Keratinocyte (primary cell): ENCODE results near the gene MDM2. TPM values are rescaled to one million over a fixed set of nuclear protein-coding genes. Genes with fewer than 3 reads are reported as not detected.

ENCODE experiments used
- DNase-seq: peaks from one replicate; pipeline ENCODE4 v3.0.0-alpha.2; 2011; ENCODE audit warnings: low read depth, missing footprints, low spot score
- FAIRE-seq: peaks from 2 replicates; lab custom pipeline; 2011; peaks lifted over from hg19 to GRCh38; lab: Jason Lieb, UNC
- H2AFZ ChIP-seq: 2 replicates; pipeline ENCODE4 v1.6.0; 2012; ENCODE audit warnings: low read length, control low read depth, inconsistent platforms; ENCODE audit not compliant: control insufficient read depth
- H3K27ac ChIP-seq: 2 replicates; pipeline ENCODE4 v1.5.1; 2011; ENCODE audit warnings: low read length; ENCODE audit not compliant: control insufficient read depth, insufficient read depth
- H3K27me3 ChIP-seq: 3 replicates; pipeline ENCODE4 v1.6.0; 2011; ENCODE audit warnings: low read length; ENCODE audit not compliant: control insufficient read depth, insufficient read depth; ENCODE audit errors: extremely low read depth
- H3K36me3 ChIP-seq, 2 experiments: 2 replicates in 1 of 2; 3 replicates in 1 of 2; pipeline ENCODE4 v1.5.1; 2011; ENCODE audit warnings: low read length in 2 of 2, mild to moderate bottlenecking in 1 of 2; ENCODE audit not compliant: control insufficient read depth in 2 of 2, insufficient read depth in 2 of 2; ENCODE audit errors: extremely low read depth in 1 of 2
- H3K4me1 ChIP-seq: 3 replicates; pipeline ENCODE4 v1.5.1; 2011; ENCODE audit warnings: low read length; ENCODE audit not compliant: control insufficient read depth, insufficient read depth; ENCODE audit errors: extremely low read depth
- H3K4me2 ChIP-seq: 3 replicates; pipeline ENCODE4 v1.6.0; 2011; ENCODE audit warnings: low read depth, low read length; ENCODE audit not compliant: control insufficient read depth, insufficient read depth; ENCODE audit errors: extremely low read depth
- H3K4me3 ChIP-seq, 3 experiments: fragments of 200-600 bp in 1 of 3; sonication (generic) in 1 of 3; 2 replicates in 2 of 3; 3 replicates in 1 of 3; pipeline ENCODE4 v1.5.1; 2011 to 2016; ENCODE audit warnings: low read length in 3 of 3, mild to moderate bottlenecking in 3 of 3, control low read depth in 2 of 3, inconsistent platforms in 1 of 3, low read depth in 1 of 3, mixed read lengths in 1 of 3, mixed run types in 1 of 3, moderate library complexity in 1 of 3; ENCODE audit not compliant: control insufficient read depth in 2 of 3, insufficient read depth in 2 of 3; ENCODE audit errors: extremely low read depth in 1 of 3
- H3K79me2 ChIP-seq: 2 replicates; pipeline ENCODE4 v1.6.0; 2012; ENCODE audit warnings: low read length; ENCODE audit not compliant: control insufficient read depth, insufficient read depth
- H3K9ac ChIP-seq: 3 replicates; pipeline ENCODE4 v1.6.0; 2011; ENCODE audit warnings: low read length; ENCODE audit not compliant: control insufficient read depth, insufficient read depth; ENCODE audit errors: extremely low read depth
- H3K9me1 ChIP-seq: 3 replicates; pipeline ENCODE4 v1.6.0; 2011; ENCODE audit warnings: low read length; ENCODE audit not compliant: control insufficient read depth, insufficient read depth; ENCODE audit errors: extremely low read depth
- H3K9me3 ChIP-seq: 2 replicates; pipeline ENCODE4 v1.5.1; 2012; ENCODE audit warnings: low read depth, low read length; ENCODE audit not compliant: control insufficient read depth
- H4K20me1 ChIP-seq: 3 replicates; pipeline ENCODE4 v1.6.0; 2011; ENCODE audit warnings: low read length; ENCODE audit not compliant: control insufficient read depth, insufficient read depth; ENCODE audit errors: extremely low read depth
- EZH2 ChIP-seq: IDR thresholded peaks from one replicate; pipeline ENCODE4 v1.6.1; 2012; ENCODE audit warnings: inconsistent platforms, mild to moderate bottlenecking, low read length, moderate library complexity
- dilution Hi-C: fragments of 300-500 bp; cut with MboI; formaldehyde crosslinking; loops from one replicate; pipeline ENCODE4 v1.7.0; 2020; ENCODE audit warnings: low sequenced_read_pairs; ENCODE audit not compliant: extremely low pct_ligation_motif_present
- polyA plus RNA-seq, 5 experiments: library from polyadenylated mRNA; depleted of rRNA in 3 of 5; stranded (reverse) in 3 of 5; stranded (forward) in 1 of 5; unstranded in 1 of 5; fragments of >200 nt; gene quantifications; 1 replicate in 1 of 5; 2 replicates in 3 of 5; 3 replicates in 1 of 5; pipeline versions ENCODE4 v1.2.1 to v1.2.3, GENCODE V29; 2011 to 2012; ENCODE audit warnings: missing spikeins in 2 of 5, low read depth in 1 of 5, low replicate concordance in 1 of 5
- TF ChIP-seq, protein P1 (sequence below), 3 experiments: IDR thresholded peaks in 1 of 3; conservative IDR thresholded peaks in 1 of 3; optimal IDR thresholded peaks in 1 of 3; 2 replicates in 2 of 3; 3 replicates in 1 of 3; pipeline versions ENCODE3 to v1.5.1; 2011; ENCODE audit warnings: low read length in 3 of 3, mild to moderate bottlenecking in 3 of 3, moderate library complexity in 2 of 3, control low read depth in 1 of 3, inconsistent platforms in 1 of 3; ENCODE audit not compliant: insufficient read depth in 2 of 3; ENCODE audit errors: extremely low read depth in 1 of 3

Gene MDM2
- polyA plus RNA-seq, 1 donor (not counting 4 experiments of a cell fraction or from before 2014, with no cell fraction given) = 55.0 TPM

- no peak overlapping the region for H2AFZ ChIP-seq
- DNase-seq = no peak
- no peaks in the 10 kb centered on the region for H3K4me1 ChIP-seq
- H3K4me2 ChIP-seq = no peak overlapping the region
- no peak overlapping the region for H3K4me3 ChIP-seq
- no peak for FAIRE-seq
- dilution Hi-C loops = no loop called here
- no peaks in the 10 kb centered on the region for H3K27me3 ChIP-seq
- TF ChIP-seq, protein P1, sequence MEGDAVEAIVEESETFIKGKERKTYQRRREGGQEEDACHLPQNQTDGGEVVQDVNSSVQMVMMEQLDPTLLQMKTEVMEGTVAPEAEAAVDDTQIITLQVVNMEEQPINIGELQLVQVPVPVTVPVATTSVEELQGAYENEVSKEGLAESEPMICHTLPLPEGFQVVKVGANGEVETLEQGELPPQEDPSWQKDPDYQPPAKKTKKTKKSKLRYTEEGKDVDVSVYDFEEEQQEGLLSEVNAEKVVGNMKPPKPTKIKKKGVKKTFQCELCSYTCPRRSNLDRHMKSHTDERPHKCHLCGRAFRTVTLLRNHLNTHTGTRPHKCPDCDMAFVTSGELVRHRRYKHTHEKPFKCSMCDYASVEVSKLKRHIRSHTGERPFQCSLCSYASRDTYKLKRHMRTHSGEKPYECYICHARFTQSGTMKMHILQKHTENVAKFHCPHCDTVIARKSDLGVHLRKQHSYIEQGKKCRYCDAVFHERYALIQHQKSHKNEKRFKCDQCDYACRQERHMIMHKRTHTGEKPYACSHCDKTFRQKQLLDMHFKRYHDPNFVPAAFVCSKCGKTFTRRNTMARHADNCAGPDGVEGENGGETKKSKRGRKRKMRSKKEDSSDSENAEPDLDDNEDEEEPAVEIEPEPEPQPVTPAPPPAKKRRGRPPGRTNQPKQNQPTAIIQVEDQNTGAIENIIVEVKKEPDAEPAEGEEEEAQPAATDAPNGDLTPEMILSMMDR (optimal IDR thresholded peaks at IDR 0.05 in 1 of 3, IDR thresholded peaks at IDR 0.05 in 1 of 3, conservative IDR thresholded peaks at IDR 0.05 in 1 of 3; ENCODE audit: extremely low read depth in 1 of 3, insufficient read depth in 2 of 3, low read length in 3 of 3) = no peak
- TF ChIP-seq EZH2 = no peak
- no peaks in the 10 kb centered on the region for H3K36me3 ChIP-seq
- H3K9me1 ChIP-seq = no peaks in the 10 kb centered on the region
- H3K27ac ChIP-seq = no peak overlapping the region
- H3K9ac ChIP-seq = no peak overlapping the region
- no peaks in the 10 kb centered on the region for H3K79me2 ChIP-seq
- no peaks in the 10 kb centered on the region for H3K9me3 ChIP-seq
- no peaks in the 10 kb centered on the region for H4K20me1 ChIP-seq
Measured at GRCh38 chr12:68876461-68876860, 68.5 kb downstream of the MDM2 start.

DNA sequence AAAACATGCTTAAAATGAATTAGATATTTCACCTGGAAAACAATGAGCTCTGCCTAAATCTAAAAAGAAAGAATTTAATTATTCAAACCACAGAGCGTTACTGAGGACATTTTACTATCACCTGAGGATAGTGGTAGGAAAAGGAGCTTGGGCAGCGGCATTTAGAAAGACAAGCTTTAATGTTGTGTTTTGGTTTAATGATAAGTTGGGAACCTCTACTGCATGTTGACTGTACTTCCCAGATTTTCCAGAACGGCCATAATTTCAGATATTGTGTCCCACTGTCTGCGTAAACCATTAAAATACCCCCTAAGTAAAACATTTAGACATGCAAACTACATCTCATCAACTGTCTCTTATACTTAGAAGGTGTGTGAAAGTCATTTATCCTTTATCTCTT, 69.6 kb downstream of the MDM2 start:
- FAIRE-seq (no peak), DNase-seq (no peak)
- no peaks in the 10 kb centered on the region for H3K9me3 ChIP-seq
- H3K79me2 ChIP-seq = no peaks in the 10 kb centered on the region
- no peaks in the 10 kb centered on the region for H3K36me3 ChIP-seq
- no peaks in the 10 kb centered on the region for H4K20me1 ChIP-seq
- no peak overlapping the region for H3K27ac ChIP-seq
- no peaks in the 10 kb centered on the region for H3K4me1 ChIP-seq
- no peaks in the 10 kb centered on the region for H3K27me3 ChIP-seq
- no peak overlapping the region for H3K4me3 ChIP-seq
- H3K4me2 ChIP-seq = no peak overlapping the region
- no peak overlapping the region for H3K9ac ChIP-seq
- no peaks in the 10 kb centered on the region for H3K9me1 ChIP-seq
- no peak overlapping the region for H2AFZ ChIP-seq
- TF ChIP-seq EZH2 = no peak
- TF ChIP-seq, protein P1 (optimal IDR thresholded peaks at IDR 0.05 in 1 of 3, IDR thresholded peaks at IDR 0.05 in 1 of 3, conservative IDR thresholded peaks at IDR 0.05 in 1 of 3; ENCODE audit: extremely low read depth in 1 of 3, insufficient read depth in 2 of 3, low read length in 3 of 3) = no peak
- dilution Hi-C loops = no loop called here
